K562 (cell line): Measurements from ENCODE around the gene NMRK1. TPM values are rescaled to one million over a fixed set of nuclear protein-coding genes. Genes with fewer than 3 reads are reported as not detected.

Source experiments
- ATAC-seq: fragments of 200-7000 bp; cut with Tn5 transposase; 3 replicates; pipeline ENCODE4 v1.9.1; 2020; ENCODE audit warnings: moderate library complexity
- BruUV-seq: library from RNA; stranded (reverse); fragments of 400-500 nt; replicated peaks from 2 replicates; lab custom pipeline; 2021; lab: Mats Ljungman, UMichigan
- CTCF ChIA-PET: fragments of 300-600 bp; formaldehyde crosslinking; extraction: SDS; loops from one replicate; lab custom pipeline; 2021; ENCODE audit warnings: low intra/inter-chr PET ratio; lab: Yijun Ruan, JAX
- POLR2A ChIA-PET: fragments of 300-600, 350-650 bp; sonication (Branson Sonifier 250); formaldehyde crosslinking; extraction: SDS; loops from one replicate; lab custom pipeline; 2021; ENCODE audit warnings: antibody characterized with exemption, inconsistent platforms; lab: Yijun Ruan, JAX
- DNase-seq, 4 experiments: peaks; one replicate each; pipeline versions ENCODE4 v3.0.0 to v3.0.0-alpha.2; 2011 to 2018; ENCODE audit warnings: low spot score in 3 of 4, mixed read lengths in 3 of 4; ENCODE audit errors: extremely low read depth in 1 of 4
- FAIRE-seq: peaks from 2 replicates; lab custom pipeline; 2011; peaks lifted over from hg19 to GRCh38; lab: Jason Lieb, UNC
- H2AFZ ChIP-seq: 2 replicates; pipeline ENCODE4 v1.6.0; 2011; ENCODE audit warnings: low read depth, low read length, control low read depth, inconsistent platforms
- H3K27ac ChIP-seq: fragments of 200-600 bp; 3 replicates; pipeline ENCODE4 v1.8.0; 2011; ENCODE audit warnings: low read depth, mild to moderate bottlenecking, control low read depth, inconsistent platforms, low read length, moderate library complexity, mixed read lengths; ENCODE audit errors: extremely low read depth
- H3K27me3 ChIP-seq, 2 experiments: fragments of 300-600 bp in 1 of 2; 2 replicates in 1 of 2; 3 replicates in 1 of 2; pipeline versions ENCODE4 v1.6.0 to v1.8.0; 2011; ENCODE audit warnings: inconsistent platforms in 2 of 2, low read length in 2 of 2, mild to moderate bottlenecking in 1 of 2, mixed read lengths in 1 of 2, moderate library complexity in 1 of 2; ENCODE audit not compliant: control insufficient read depth in 2 of 2, insufficient read depth in 2 of 2
- H3K36me3 ChIP-seq: fragments of 300-600 bp; 3 replicates; pipeline ENCODE4 v1.8.0; 2011; ENCODE audit warnings: mild to moderate bottlenecking, low read length, inconsistent platforms; ENCODE audit not compliant: control insufficient read depth, insufficient read depth
- H3K4me1 ChIP-seq, 2 experiments: fragments of 200-600 bp in 1 of 2; replicated peaks in 1 of 2; 2 replicates in 1 of 2; 3 replicates in 1 of 2; pipeline versions ENCODE4 v1.5.1 to v1.8.0; 2011; ENCODE audit warnings: inconsistent platforms in 2 of 2, low read length in 2 of 2, mild to moderate bottlenecking in 1 of 2, mixed read lengths in 1 of 2, moderate library complexity in 1 of 2; ENCODE audit not compliant: control insufficient read depth in 2 of 2, insufficient read depth in 2 of 2
- H3K4me2 ChIP-seq: 2 replicates; pipeline ENCODE4 v1.6.1; 2011; ENCODE audit warnings: low read length, control low read depth, inconsistent platforms, mixed read lengths; ENCODE audit not compliant: insufficient read depth
- H3K4me3 ChIP-seq: fragments of 200-600 bp; sonication (generic), shearing (Covaris generic); 2 replicates; pipeline ENCODE4 v1.5.1; 2016; ENCODE audit warnings: control low read depth, inconsistent platforms
- H3K79me2 ChIP-seq: fragments of 200-600 bp; 3 replicates; pipeline ENCODE4 v1.8.0; 2011; ENCODE audit warnings: low read length, inconsistent platforms; ENCODE audit not compliant: control insufficient read depth, insufficient read depth
- H3K9ac ChIP-seq, 2 experiments: 2 replicates each; pipeline versions ENCODE4 v1.6.0 to v1.6.1; 2011; ENCODE audit warnings: low read depth in 2 of 2, low read length in 2 of 2, control low read depth in 1 of 2, inconsistent platforms in 1 of 2, mild to moderate bottlenecking in 1 of 2, mixed read lengths in 1 of 2; ENCODE audit not compliant: insufficient read depth in 1 of 2
- H3K9me1 ChIP-seq: one replicate; pipeline ENCODE4 v1.6.0; 2011; ENCODE audit warnings: inconsistent platforms, mild to moderate bottlenecking, low read length, moderate library complexity; ENCODE audit not compliant: control insufficient read depth, insufficient read depth
- H3K9me3 ChIP-seq: replicated peaks from 2 replicates; pipeline ENCODE4 v1.5.1; 2011; ENCODE audit warnings: low read depth, low read length, inconsistent platforms; ENCODE audit not compliant: control insufficient read depth, insufficient read depth
- H4K20me1 ChIP-seq: replicated peaks from 2 replicates; pipeline ENCODE4 v1.6.1; 2011; ENCODE audit warnings: low read length, inconsistent platforms, mixed read lengths; ENCODE audit not compliant: control insufficient read depth, insufficient read depth
- CREB1 ChIP-seq, 2 experiments: sonication (generic) in 1 of 2; formaldehyde crosslinking in 1 of 2; IDR thresholded peaks; 2 replicates each; pipeline versions ENCODE4 v1.6.1 to v1.8.0; 2012 to 2022; ENCODE audit warnings: inconsistent platforms in 1 of 2, mild to moderate bottlenecking in 1 of 2, missing genetic modification reagents in 1 of 2, moderate library complexity in 1 of 2
- ESRRA ChIP-seq: fragments of 450-650 bp; IDR thresholded peaks from 2 replicates; pipeline ENCODE4 v1.6.1; 2014; ENCODE audit warnings: low read depth, mild to moderate bottlenecking, moderate library complexity, borderline replicate concordance
- FOXP1 ChIP-seq: sonication (generic); formaldehyde crosslinking; IDR thresholded peaks from 2 replicates; pipeline ENCODE4 v1.8.0; 2022; ENCODE audit warnings: mild to moderate bottlenecking, missing genetic modification reagents
- GTF2F1 ChIP-seq: IDR thresholded peaks from 2 replicates; pipeline ENCODE4 v1.6.1; 2011; ENCODE audit warnings: low read depth, low read length, improper control_type of control experiment
- HDAC2 ChIP-seq: fragments of 450-650 bp; IDR thresholded peaks from 2 replicates; pipeline ENCODE4 v1.6.1; 2016; ENCODE audit warnings: mild to moderate bottlenecking
- KDM4B ChIP-seq, 2 experiments: fragments of 450-650 bp in 1 of 2; sonication (generic) in 1 of 2; IDR thresholded peaks; 2 replicates each; pipeline ENCODE4 v1.6.1; 2016 to 2017; ENCODE audit warnings: borderline replicate concordance in 2 of 2, antibody characterized with exemption in 1 of 2, low read depth in 1 of 2, mild to moderate bottlenecking in 1 of 2
- KHSRP ChIP-seq: fragments of 450-650 bp; IDR thresholded peaks from 2 replicates; pipeline ENCODE4 v1.6.1; 2017
- KLF6 ChIP-seq: fragments of 250-450 bp; sonication (Bioruptor Pico); IDR thresholded peaks from 2 replicates; pipeline ENCODE4 v1.4.0; 2020; ENCODE audit warnings: mild to moderate bottlenecking, moderate library complexity, borderline replicate concordance
- MEF2D ChIP-seq: conservative IDR thresholded peaks from 2 replicates; pipeline ENCODE4 v1.6.1; 2016; ENCODE audit warnings: low read depth, missing genetic modification characterization, missing compliant biosample characterization
- MEIS2 ChIP-seq: fragments of 450-650 bp; IDR thresholded peaks from 2 replicates; pipeline ENCODE4 v1.6.1; 2014; ENCODE audit warnings: mild to moderate bottlenecking; ENCODE audit not compliant: partially characterized antibody
- NONO ChIP-seq, 2 experiments: fragments of 200-400 bp in 1 of 2; fragments of 450-650 bp in 1 of 2; formaldehyde crosslinking in 1 of 2; IDR thresholded peaks; 2 replicates each; pipeline ENCODE4 v1.6.1; 2017; ENCODE audit warnings: low read depth in 2 of 2, mild to moderate bottlenecking in 2 of 2, moderate library complexity in 2 of 2, low read length in 1 of 2
- SETDB1 ChIP-seq: IDR thresholded peaks from one replicate; pipeline ENCODE4 v1.6.1; 2012; ENCODE audit warnings: low read length, control low read depth, inconsistent platforms
- SRSF1 ChIP-seq: fragments of 200-400 bp; formaldehyde crosslinking; IDR thresholded peaks from 2 replicates; pipeline ENCODE4 v1.6.1; 2017; ENCODE audit warnings: mild to moderate bottlenecking, low read depth, low read length, moderate library complexity
- SRSF9 ChIP-seq: fragments of 200-400 bp; formaldehyde crosslinking; IDR thresholded peaks from 2 replicates; pipeline ENCODE4 v1.6.1; 2017; ENCODE audit warnings: low read depth, low read length, borderline replicate concordance
- ZFP36 ChIP-seq: fragments of 150-350 bp; IDR thresholded peaks from 2 replicates; pipeline ENCODE4 v1.6.1; 2018; ENCODE audit warnings: low read length, low read depth; ENCODE audit not compliant: partially characterized antibody
- ZNF12 ChIP-seq: sonication (generic); formaldehyde crosslinking; IDR thresholded peaks from 2 replicates; pipeline ENCODE4 v1.4.0; 2020; ENCODE audit warnings: mild to moderate bottlenecking, missing genetic modification reagents
- ZNF668 ChIP-seq: fragments of 250-450 bp; sonication (Bioruptor Pico); IDR thresholded peaks from 2 replicates; pipeline ENCODE4 v1.8.0; 2022; ENCODE audit warnings: mild to moderate bottlenecking, inconsistent platforms
- WGBS: fragments of 100-300 bp; shearing (Covaris generic); methylation state at CpG from one replicate; pipeline ENCODE4 v1.1.6; 2016; ENCODE audit warnings: low coverage, mixed read lengths; ENCODE audit not compliant: insufficient coverage; ENCODE audit errors: missing lambda C conversion rate; 5-methylcytosine and 5-hydroxymethylcytosine counted together
- in situ Hi-C: fragments of 300-500 bp; cut with MboI; formaldehyde crosslinking; loops from 4 replicates; pipeline ENCODE4 v1.15.0; 2018; ENCODE audit warnings: inconsistent platforms, mixed read lengths
- intact Hi-C: fragments of 100-400 bp; cut with micrococcal nuclease; formaldehyde crosslinking; loops from 2 replicates; pipeline ENCODE4 v1.14.2; 2022
- polyA plus RNA-seq, 8 experiments: library from polyadenylated mRNA; depleted of rRNA in 4 of 8; stranded (reverse) in 5 of 8; unstranded in 3 of 8; fragments of >200 nt; fragmentation: Nextera tagmentation in 2 of 8; fragmentation: Illumina TruSeq in 1 of 8; extraction: Ambion mirVana in 2 of 8; extraction: Trizol in 1 of 8; gene quantifications; 2 replicates each; pipeline versions ENCODE4 v1.2.1 to v1.2.3, GENCODE V29; 2011 to 2014; ENCODE audit warnings: inconsistent platforms in 1 of 8, missing spikeins in 1 of 8
- total RNA-seq, 7 experiments: library from RNA; depleted of rRNA in 6 of 7; stranded (reverse); fragments of >200 nt in 6 of 7; fragmentation: Illumina TruSeq in 2 of 7; extraction: Trizol in 2 of 7; gene quantifications; 2 replicates each; pipeline versions ENCODE4 v1.2.1 to v1.2.3, GENCODE V29; 2011 to 2021; ENCODE audit warnings: low replicate concordance in 1 of 7
- TF ChIP-seq, protein P1 (sequence below), 2 experiments: fragments of 250-450 bp in 1 of 2; fragments of 450-650 bp in 1 of 2; sonication (Bioruptor Pico) in 1 of 2; IDR thresholded peaks; 2 replicates each; pipeline versions ENCODE4 v1.6.1 to v1.8.0; 2016 to 2021; ENCODE audit warnings: mild to moderate bottlenecking in 2 of 2, moderate library complexity in 2 of 2, missing compliant biosample characterization in 1 of 2, missing genetic modification characterization in 1 of 2

NMRK1 gene
- total and polyA plus RNA-seq, 9 of the 15 experiments (the other 6 are each of a cell fraction or from before 2014, with no cell fraction given), result 1.1 to 3.5 (median 1.7) TPM

DNA sequence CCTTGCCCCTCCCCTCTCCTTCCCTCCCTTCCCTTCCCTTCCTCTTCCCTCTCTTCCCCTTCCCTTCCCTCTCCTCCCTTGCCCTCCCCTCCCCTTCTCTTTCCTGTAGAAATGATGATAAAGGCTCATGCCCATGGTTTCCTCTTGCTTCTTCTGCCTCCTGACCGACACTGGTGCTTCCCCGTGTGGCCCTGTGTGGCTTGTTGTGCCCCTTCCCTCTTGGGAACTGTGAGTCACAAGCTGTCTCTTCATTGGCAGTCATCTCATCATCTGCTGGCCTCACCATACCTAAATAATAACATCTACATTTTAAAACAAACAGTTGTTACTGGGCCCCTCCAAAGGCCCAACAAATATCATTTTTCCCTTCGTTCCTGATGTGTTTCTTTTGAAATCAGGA is 48.2 kb downstream of the NMRK1 start:
- no peaks in the 10 kb centered on the region for H3K27me3 ChIP-seq
- intact Hi-C loops, result no loop called here
- TF ChIP-seq MEF2D (tag), result no peak
- TF ChIP-seq SRSF1, result no peak
- no peak for TF ChIP-seq CREB1 (IDR thresholded peaks at IDR 0.05)
- TF ChIP-seq CREB1 (CRISPR knock-in tag; IDR thresholded peaks at IDR 0.05), result no peak
- TF ChIP-seq ZFP36, result no peak
- TF ChIP-seq NONO (IDR thresholded peaks at IDR 0.05; ENCODE audit: low read depth in 2 of 2, low read length in 1 of 2), result no peak
- TF ChIP-seq ZNF668 (CRISPR knock-in tag), result no peak
- TF ChIP-seq SETDB1, result no peak
- TF ChIP-seq ZNF12 (CRISPR knock-in tag), result no peak
- TF ChIP-seq KDM4B (IDR thresholded peaks at IDR 0.05; ENCODE audit: borderline replicate concordance in 2 of 2, low read depth in 1 of 2), result no peak
- TF ChIP-seq KHSRP, result no peak
- no peak for TF ChIP-seq HDAC2
- TF ChIP-seq MEIS2, result no peak
- TF ChIP-seq, protein P1, sequence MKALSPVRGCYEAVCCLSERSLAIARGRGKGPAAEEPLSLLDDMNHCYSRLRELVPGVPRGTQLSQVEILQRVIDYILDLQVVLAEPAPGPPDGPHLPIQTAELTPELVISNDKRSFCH (CRISPR knock-in tag; IDR thresholded peaks at IDR 0.05), result no peak
- TF ChIP-seq, protein P1 (tag; IDR thresholded peaks at IDR 0.05), result no peak
- no peak for TF ChIP-seq FOXP1 (CRISPR knock-in tag)
- TF ChIP-seq GTF2F1, result no peak
- no peak for TF ChIP-seq KLF6 (CRISPR knock-in tag)
- TF ChIP-seq ESRRA, result no peak
- no peak for TF ChIP-seq SRSF9
- TF ChIP-seq, all 486 proteins: peak for 0
- no peaks in the 10 kb centered on the region for H4K20me1 ChIP-seq
- H3K9me1 ChIP-seq, result no peaks in the 10 kb centered on the region
- DNase-seq, result no peak
- H3K4me3 ChIP-seq, result no peak overlapping the region
- H3K4me2 ChIP-seq, result no peak overlapping the region
- in situ Hi-C loops, result no loop called here
- ChIA-PET POLR2A (interaction anchor here (0.8 to 1.1 kb wide), 2 partner anchors 10 to 30 kb away, joined by 3 read pairs; no protein-coding TSS in a partner anchor), CTCF (no interaction called here)
- no peaks in the 10 kb centered on the region for H3K9me3 ChIP-seq
- no peak overlapping the region for H3K9ac ChIP-seq
- ATAC-seq, result no peak
- no peaks in the 10 kb centered on the region for H3K36me3 ChIP-seq
- no CpG with 5 or more reads among the region's 3 CpGs for WGBS
- H3K27ac ChIP-seq, result no peak overlapping the region
- no peaks in the 10 kb centered on the region; a peak in 1 of 5 replicates for H3K4me1 ChIP-seq
- no peak for FAIRE-seq
- no peak overlapping the region for H2AFZ ChIP-seq
- no peaks in the 10 kb centered on the region for H3K79me2 ChIP-seq
- BruUV-seq, result no TSS peak
